ENCODE results near the gene FRMD4B. TPM values are rescaled to one million over a fixed set of nuclear protein-coding genes. Genes with fewer than 3 reads are reported as not detected.
A peak's percentile ranks its signal among the peaks of the same experiment; 100 is the strongest.

Gene FRMD4B
- total and polyA plus RNA-seq, 2 experiments from 2014 or later: not detected

DNA sequence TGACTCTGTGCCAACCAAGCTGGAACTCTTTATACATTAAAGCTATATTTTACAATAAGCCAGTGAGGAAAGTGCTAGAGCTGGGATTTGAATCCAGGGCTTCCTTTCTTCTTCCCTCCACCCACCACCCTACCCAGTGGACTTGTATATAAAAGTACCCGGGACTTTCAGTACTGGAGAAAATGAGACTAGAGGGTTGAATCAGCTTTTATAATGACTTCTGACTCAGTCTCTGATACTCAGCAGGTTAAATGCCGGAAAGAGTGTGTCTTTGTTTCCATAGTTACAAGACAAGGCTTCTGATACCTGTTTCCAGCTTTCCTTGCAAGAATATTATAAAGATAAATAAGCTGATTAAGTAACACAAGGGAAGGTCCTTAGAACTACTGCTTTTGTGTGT lies 80.9 kb downstream of the FRMD4B start:
- Histone ChIP-seq H3K9me2 (ENCODE audit: insufficient read depth) (no peaks in the 10 kb centered on the region), H3K36me3 (ENCODE audit: low read depth) (no peaks in the 10 kb centered on the region), H3K27me3 (replicated peaks; ENCODE audit: insufficient read depth) (no peaks in the 10 kb centered on the region), H3K27ac (no peak overlapping the region), H3K79me2 (ENCODE audit: insufficient read depth) (no peaks in the 10 kb centered on the region), H2AFZ (no peak overlapping the region), H4K20me1 (ENCODE audit: insufficient read depth) (no peaks in the 10 kb centered on the region), H3K9ac (no peak overlapping the region), H3K4me3 (no peak overlapping the region), H3K4me1 (ENCODE audit: insufficient read depth) (no peaks in the 10 kb centered on the region), H3K4me2 (ENCODE audit: unreplicated experiment) (no peak overlapping the region), H3K9me3 (ENCODE audit: low read depth) (no peaks in the 10 kb centered on the region), H3F3A (ENCODE audit: insufficient read depth) (no peaks in the 10 kb centered on the region)
- no peak for TF ChIP-seq EZH2 (IDR thresholded peaks at IDR 0.05; ENCODE audit: insufficient read depth, poor library complexity, severe bottlenecking)
- TF ChIP-seq EZH2phosphoT487 (IDR thresholded peaks at IDR 0.05; ENCODE audit: insufficient read depth, low read depth): no peak
- WGBS, 2 experiments (ENCODE audit: low coverage in 1 of 2, low lambda C conversion rate in 2 of 2, missing lambda C conversion rate in 2 of 2): 12 to 16% methylated on average over 2 of the region's 2 CpGs
- DNase-seq: peak; percentile 45
- in situ Hi-C loops (cut with MboI): loop anchor here (5.0 to 25.0 kb wide), 2 partner anchors 143 to 357 kb away; no protein-coding TSS in a partner anchor

DNA sequence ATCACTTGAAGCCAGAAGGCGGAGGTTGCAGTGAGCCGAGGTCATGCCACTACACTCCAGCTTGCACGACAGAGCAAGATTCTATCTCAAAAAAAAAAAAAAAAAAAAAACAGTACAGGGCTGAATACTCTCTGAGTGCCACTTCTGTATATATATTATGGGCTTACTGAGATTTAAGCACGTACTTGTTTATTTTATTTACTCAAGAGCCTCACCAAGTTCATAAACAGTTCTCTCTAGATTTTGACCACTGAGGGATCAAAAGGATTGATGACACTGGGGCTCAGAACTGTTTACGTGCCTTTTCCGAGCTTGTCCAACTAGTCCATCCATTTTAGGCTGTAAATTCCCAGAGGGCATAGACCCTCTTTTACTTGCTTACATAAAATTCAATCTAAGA lies 81.5 kb downstream of the FRMD4B start:
- in situ Hi-C loops (cut with MboI): loop anchor here (25.0 kb wide), 1 partner anchor 358 kb away; no protein-coding TSS in a partner anchor
- Histone ChIP-seq H4K20me1 (ENCODE audit: insufficient read depth) (no peaks in the 10 kb centered on the region), H3F3A (ENCODE audit: insufficient read depth) (no peaks in the 10 kb centered on the region), H3K27ac (no peak overlapping the region), H3K4me2 (ENCODE audit: unreplicated experiment) (no peak overlapping the region), H3K9ac (no peak overlapping the region), H2AFZ (no peak overlapping the region), H3K9me2 (ENCODE audit: insufficient read depth) (no peaks in the 10 kb centered on the region), H3K4me3 (no peak overlapping the region), H3K36me3 (ENCODE audit: low read depth) (no peaks in the 10 kb centered on the region), H3K27me3 (replicated peaks; ENCODE audit: insufficient read depth) (no peaks in the 10 kb centered on the region; the same call in 1 of the 2 replicates), H3K79me2 (ENCODE audit: insufficient read depth) (no peaks in the 10 kb centered on the region), H3K9me3 (ENCODE audit: low read depth) (no peaks in the 10 kb centered on the region), H3K4me1 (ENCODE audit: insufficient read depth) (no peaks in the 10 kb centered on the region)
- no peak for DNase-seq
- 88 to 89% methylated on average over 6 of the region's 6 CpGs for WGBS, 2 experiments (ENCODE audit: low coverage in 1 of 2, low lambda C conversion rate in 2 of 2, missing lambda C conversion rate in 2 of 2)
- TF ChIP-seq EZH2 (IDR thresholded peaks at IDR 0.05; ENCODE audit: insufficient read depth, poor library complexity, severe bottlenecking): no peak
- no peak for TF ChIP-seq EZH2phosphoT487 (IDR thresholded peaks at IDR 0.05; ENCODE audit: insufficient read depth, low read depth)

DNA sequence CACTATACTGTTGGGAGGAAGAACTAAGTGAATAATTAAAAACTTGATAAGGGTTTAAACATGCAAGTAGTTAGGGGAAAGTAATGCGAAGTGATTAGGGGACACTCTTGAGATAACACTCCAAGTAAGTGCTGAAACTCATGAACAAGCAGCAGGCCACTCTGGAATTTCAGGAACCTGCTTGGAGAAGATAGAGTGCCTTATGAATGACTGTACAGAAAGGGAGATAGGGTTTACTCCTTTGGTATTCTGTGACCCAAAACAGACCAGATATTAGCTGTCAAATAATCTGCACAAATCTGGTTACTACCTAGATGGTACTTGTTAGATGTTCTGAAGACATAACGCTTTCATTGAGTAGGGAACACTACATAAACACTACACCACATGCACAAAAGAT lies 85.6 kb downstream of the FRMD4B start:
- no peaks in the 10 kb centered on the region for H3K9me2 ChIP-seq (ENCODE audit: insufficient read depth)
- no peaks in the 10 kb centered on the region for H3K79me2 ChIP-seq (ENCODE audit: insufficient read depth)
- no peaks in the 10 kb centered on the region for H3F3A ChIP-seq (ENCODE audit: insufficient read depth)
- no peaks in the 10 kb centered on the region for H3K9me3 ChIP-seq (ENCODE audit: low read depth)
- no peak overlapping the region for H3K9ac ChIP-seq
- no peaks in the 10 kb centered on the region for H3K4me1 ChIP-seq (ENCODE audit: insufficient read depth)
- TF ChIP-seq EZH2 (IDR thresholded peaks at IDR 0.05; ENCODE audit: insufficient read depth, poor library complexity, severe bottlenecking) (no peak), EZH2phosphoT487 (IDR thresholded peaks at IDR 0.05; ENCODE audit: insufficient read depth, low read depth) (no peak)
- H4K20me1 ChIP-seq (ENCODE audit: insufficient read depth): no peaks in the 10 kb centered on the region
- no peak overlapping the region for H2AFZ ChIP-seq
- no peaks in the 10 kb centered on the region for H3K36me3 ChIP-seq (ENCODE audit: low read depth)
- no peak overlapping the region for H3K4me2 ChIP-seq (ENCODE audit: unreplicated experiment)
- WGBS, 2 experiments (ENCODE audit: low coverage in 1 of 2, low lambda C conversion rate in 2 of 2, missing lambda C conversion rate in 2 of 2): 91% methylated on average over 2 of the region's 2 CpGs
- in situ Hi-C loops (cut with MboI): loop anchor here (25.0 kb wide), 1 partner anchor 362 kb away; no protein-coding TSS in a partner anchor
- H3K27me3 ChIP-seq (replicated peaks; ENCODE audit: insufficient read depth): no peaks in the 10 kb centered on the region; the same call in 1 of the 2 replicates
- no peak overlapping the region for H3K27ac ChIP-seq
- DNase-seq: no peak
- no peak overlapping the region for H3K4me3 ChIP-seq

DNA sequence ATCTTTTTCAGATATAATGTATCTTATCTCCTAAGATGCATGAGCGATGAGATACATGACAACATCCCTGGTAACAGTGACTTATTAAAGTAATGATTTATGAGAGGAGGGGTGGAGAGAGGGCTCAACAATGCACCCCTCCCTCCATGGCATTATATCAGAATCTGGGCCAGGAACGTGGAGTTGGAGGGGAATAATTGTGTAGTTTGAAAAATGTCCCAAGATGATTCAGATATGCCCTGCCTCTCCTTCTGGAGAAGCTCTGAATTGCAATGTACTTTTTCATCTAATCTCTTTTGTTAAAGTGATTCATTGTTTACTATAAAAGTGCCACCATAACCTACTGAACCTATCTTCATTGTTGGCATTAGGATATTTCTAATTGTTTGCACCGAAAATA lies 86.5 kb downstream of the FRMD4B start:
- Histone ChIP-seq H3K9me3 (ENCODE audit: low read depth) (no peaks in the 10 kb centered on the region), H3K36me3 (ENCODE audit: low read depth) (no peaks in the 10 kb centered on the region), H3K4me1 (ENCODE audit: insufficient read depth) (no peaks in the 10 kb centered on the region), H3K27ac (no peak overlapping the region), H3K4me3 (no peak overlapping the region), H3K27me3 (replicated peaks; ENCODE audit: insufficient read depth) (no peaks in the 10 kb centered on the region; the same call in 1 of the 2 replicates), H4K20me1 (ENCODE audit: insufficient read depth) (no peaks in the 10 kb centered on the region), H3K9ac (no peak overlapping the region), H2AFZ (no peak overlapping the region), H3K79me2 (ENCODE audit: insufficient read depth) (no peaks in the 10 kb centered on the region), H3K9me2 (ENCODE audit: insufficient read depth) (no peaks in the 10 kb centered on the region), H3F3A (ENCODE audit: insufficient read depth) (peaks cover 3% of the 10 kb centered on the region; the same call in 1 of the 2 replicates), H3K4me2 (ENCODE audit: unreplicated experiment) (no peak overlapping the region)
- DNase-seq: peak; percentile 28
- in situ Hi-C loops (cut with MboI): no loop called here
- TF ChIP-seq EZH2 (IDR thresholded peaks at IDR 0.05; ENCODE audit: insufficient read depth, poor library complexity, severe bottlenecking) (no peak), EZH2phosphoT487 (IDR thresholded peaks at IDR 0.05; ENCODE audit: insufficient read depth, low read depth) (no peak)
- 52 to 54% methylated on average over 3 of the region's 3 CpGs for WGBS, 2 experiments (ENCODE audit: low coverage in 1 of 2, low lambda C conversion rate in 2 of 2, missing lambda C conversion rate in 2 of 2)
